Measurements from ENCODE around the gene COBL.

Gene COBL

DNA sequence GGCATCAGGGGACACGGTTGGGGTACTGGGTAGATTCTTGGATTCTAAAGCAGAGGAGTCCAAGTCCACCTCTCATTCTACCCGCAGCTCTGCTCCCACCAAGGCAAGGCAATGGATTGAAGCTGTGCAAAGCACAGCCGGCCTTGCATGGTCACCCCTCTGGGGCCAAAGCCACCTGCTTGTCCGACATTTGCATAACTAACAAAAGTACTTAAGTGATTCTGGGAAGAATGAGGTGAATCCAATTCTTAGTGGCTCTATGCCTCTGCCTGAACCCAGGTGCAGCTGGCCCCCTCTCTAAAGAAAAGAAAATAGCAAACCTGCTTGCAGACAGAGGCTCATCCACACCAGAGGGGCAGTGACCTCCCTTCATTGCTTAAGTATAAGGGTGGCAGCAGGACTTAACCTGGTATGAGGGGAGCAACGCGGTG, 10.7 kb upstream of the COBL start:
- no peak for DNase-seq (ENCODE audit: low read depth)
- H3K4me3 ChIP-seq (ENCODE audit: control insufficient read depth, low read depth, low read length), result no peak overlapping the region
- TF ChIP-seq, protein P1, sequence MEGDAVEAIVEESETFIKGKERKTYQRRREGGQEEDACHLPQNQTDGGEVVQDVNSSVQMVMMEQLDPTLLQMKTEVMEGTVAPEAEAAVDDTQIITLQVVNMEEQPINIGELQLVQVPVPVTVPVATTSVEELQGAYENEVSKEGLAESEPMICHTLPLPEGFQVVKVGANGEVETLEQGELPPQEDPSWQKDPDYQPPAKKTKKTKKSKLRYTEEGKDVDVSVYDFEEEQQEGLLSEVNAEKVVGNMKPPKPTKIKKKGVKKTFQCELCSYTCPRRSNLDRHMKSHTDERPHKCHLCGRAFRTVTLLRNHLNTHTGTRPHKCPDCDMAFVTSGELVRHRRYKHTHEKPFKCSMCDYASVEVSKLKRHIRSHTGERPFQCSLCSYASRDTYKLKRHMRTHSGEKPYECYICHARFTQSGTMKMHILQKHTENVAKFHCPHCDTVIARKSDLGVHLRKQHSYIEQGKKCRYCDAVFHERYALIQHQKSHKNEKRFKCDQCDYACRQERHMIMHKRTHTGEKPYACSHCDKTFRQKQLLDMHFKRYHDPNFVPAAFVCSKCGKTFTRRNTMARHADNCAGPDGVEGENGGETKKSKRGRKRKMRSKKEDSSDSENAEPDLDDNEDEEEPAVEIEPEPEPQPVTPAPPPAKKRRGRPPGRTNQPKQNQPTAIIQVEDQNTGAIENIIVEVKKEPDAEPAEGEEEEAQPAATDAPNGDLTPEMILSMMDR (IDR thresholded peaks at IDR 0.05; ENCODE audit: control insufficient read depth, insufficient read depth, low read depth, low read length, missing control alignments), result no peak

DNA sequence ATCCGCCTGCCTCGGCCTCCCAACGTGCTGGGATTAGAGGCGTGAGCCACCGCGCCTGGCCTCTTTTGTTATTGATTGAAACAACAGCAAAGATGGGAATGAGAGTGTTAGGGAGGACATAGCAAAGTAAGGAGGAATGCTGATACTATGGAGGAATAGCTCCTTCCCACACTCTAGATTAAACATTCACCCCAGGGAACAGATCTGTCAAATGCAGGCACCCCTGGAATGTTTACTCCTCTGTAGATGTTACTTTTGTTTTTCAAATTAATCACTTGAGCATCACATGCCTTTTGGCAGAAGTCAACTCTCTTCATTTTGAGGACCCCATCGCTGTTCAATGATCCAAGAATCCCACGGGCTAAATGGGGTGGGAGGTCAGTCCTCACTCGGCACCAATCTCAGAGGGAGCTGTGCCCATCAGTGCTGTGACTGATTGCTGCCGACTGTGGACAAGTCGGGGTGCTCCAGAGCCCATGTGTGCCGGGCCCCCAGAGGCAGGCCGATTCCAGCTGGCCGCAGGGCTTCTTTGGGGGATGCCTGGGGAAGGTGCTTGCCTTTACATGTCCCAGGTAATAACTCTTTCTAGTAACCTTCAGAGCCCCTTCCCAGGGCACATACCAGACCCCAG, 10.2 kb upstream of the COBL start:
- TF ChIP-seq, protein P1 (IDR thresholded peaks at IDR 0.05; ENCODE audit: control insufficient read depth, insufficient read depth, low read depth, low read length, missing control alignments), result no peak
- no peak overlapping the region for H3K4me3 ChIP-seq (ENCODE audit: control insufficient read depth, low read depth, low read length)
- no peak for DNase-seq (ENCODE audit: low read depth)

DNA sequence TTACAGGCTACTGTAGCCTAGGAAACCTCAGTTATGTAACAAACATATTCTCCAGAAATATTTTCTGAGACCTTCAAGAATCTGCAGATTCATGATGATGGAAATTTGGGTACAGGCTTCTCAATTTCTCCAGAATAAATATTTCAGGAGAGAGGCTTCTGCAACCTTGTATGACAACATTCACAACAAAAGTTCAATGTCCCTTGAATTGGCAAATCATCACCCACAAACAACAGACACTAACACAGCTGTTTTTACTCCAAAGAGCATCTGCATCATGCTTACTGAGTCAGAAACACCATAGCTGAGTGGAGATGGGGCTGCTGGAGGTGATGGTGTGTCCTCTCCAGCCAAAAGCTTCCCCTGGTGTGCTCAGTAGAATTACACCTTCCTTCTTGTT, 9.3 kb upstream of the COBL start:
- no peak overlapping the region for H3K4me3 ChIP-seq (ENCODE audit: control insufficient read depth, low read depth, low read length)
- TF ChIP-seq, protein P1 (IDR thresholded peaks at IDR 0.05; ENCODE audit: control insufficient read depth, insufficient read depth, low read depth, low read length, missing control alignments), result no peak
- no peak for DNase-seq (ENCODE audit: low read depth)

DNA sequence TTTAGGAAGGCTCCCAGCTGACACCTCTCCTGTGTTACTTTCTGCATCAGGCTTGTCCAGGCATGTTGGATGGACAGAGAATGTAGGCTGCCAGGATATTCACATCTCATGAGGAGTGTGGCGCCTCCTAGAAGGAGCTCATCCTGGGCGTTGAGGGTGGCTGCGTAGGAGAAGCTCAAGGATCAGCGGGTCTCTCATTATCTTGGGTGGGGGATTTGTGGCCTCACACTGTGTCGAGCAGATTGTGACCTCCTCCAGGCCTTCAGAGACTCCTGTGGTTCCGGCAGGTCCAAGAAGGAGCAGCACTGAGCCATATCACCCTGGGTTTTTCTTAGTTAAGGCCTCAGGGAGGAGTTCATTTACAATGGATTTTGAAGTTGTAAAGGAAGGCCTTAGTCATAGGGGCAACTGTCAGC, 8.7 kb upstream of the COBL start:
- DNase-seq (ENCODE audit: low read depth), result no peak
- TF ChIP-seq, protein P1 (IDR thresholded peaks at IDR 0.05; ENCODE audit: control insufficient read depth, insufficient read depth, low read depth, low read length, missing control alignments), result no peak

DNA sequence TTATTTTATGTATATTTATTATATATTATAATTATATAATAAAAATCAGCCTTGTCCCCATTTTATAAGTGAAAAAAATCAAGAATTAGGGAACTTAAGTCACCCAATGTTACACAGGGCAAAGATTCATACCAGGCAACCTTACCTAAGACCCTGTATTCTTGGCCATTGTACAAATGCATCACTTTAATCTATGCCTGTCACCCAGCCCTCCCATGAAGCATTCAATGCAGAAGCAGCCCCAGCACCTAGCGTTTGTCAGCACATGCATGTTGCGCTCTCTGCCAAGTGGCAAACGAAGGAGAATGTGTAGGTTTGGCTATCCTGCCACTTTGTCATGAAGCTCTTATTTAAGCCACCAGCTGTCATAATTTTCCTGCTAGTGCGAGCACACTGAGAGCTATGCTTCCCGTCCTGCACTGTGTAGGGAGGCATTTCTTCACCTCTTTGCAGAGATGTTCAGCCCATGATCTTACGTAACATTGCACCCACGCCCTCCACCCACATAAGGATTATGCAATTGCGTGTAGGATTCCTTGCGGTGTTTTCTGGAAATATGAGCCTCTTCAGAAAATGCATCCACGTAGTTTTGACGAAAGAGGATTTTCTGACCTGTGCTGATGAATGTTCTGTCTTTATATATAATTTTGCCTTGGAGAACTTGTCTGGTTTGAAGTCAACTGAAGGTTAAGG, 7.7 kb upstream of the COBL start:
- no peak for DNase-seq (ENCODE audit: low read depth)
- no peak overlapping the region for H3K4me3 ChIP-seq (ENCODE audit: control insufficient read depth, low read depth, low read length)
- TF ChIP-seq, protein P1 (IDR thresholded peaks at IDR 0.05; ENCODE audit: control insufficient read depth, insufficient read depth, low read depth, low read length, missing control alignments), result no peak

More for the DNA sequence above, 8.7 kb upstream of the COBL start:
- H3K4me3 ChIP-seq (ENCODE audit: control insufficient read depth, low read depth, low read length), result no peak overlapping the region

DNA sequence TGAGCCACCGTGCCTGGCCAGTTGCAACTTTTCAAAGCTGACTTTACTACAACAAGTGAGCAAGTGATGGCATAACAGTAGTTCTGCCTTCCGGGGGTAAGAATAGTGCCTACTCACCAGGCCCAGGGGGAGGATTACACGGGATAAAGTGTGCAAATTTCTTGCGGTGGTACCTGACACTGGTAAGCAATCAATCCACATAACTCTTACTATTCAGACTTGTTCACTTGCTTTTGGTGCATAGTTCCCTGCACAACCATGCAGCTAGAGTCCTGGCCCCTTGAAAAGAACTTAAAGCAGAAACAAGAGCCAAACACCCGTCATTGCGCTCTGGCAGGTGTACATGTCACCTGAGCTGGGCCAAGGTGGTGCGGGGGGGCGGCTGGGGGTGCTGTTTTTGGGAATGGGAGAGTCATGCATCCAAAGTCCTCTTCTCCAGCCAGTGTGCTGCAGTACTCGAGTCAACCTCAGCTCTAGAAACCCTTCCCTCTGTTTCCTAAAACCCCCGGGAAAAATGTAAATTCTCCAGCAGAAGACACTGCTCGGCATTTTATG, 5.4 kb upstream of the COBL start:
- no peak overlapping the region for H3K4me3 ChIP-seq (ENCODE audit: control insufficient read depth, low read depth, low read length)
- no peak for DNase-seq (ENCODE audit: low read depth)
- TF ChIP-seq, protein P1 (IDR thresholded peaks at IDR 0.05; ENCODE audit: control insufficient read depth, insufficient read depth, low read depth, low read length, missing control alignments), result no peak
